GM20000 (cell line): ENCODE measurements around the gene RANBP9.

Experiments
- DNase-seq: peaks from one replicate; pipeline ENCODE4 v3.0.0; 2012; ENCODE audit warnings: low spot score
- CTCF ChIP-seq: IDR thresholded peaks from 2 replicates; pipeline ENCODE4 v1.5.1; 2012; ENCODE audit warnings: mild to moderate bottlenecking, control low read depth; ENCODE audit errors: extremely low read depth, missing control alignments

RANBP9 gene

DNA sequence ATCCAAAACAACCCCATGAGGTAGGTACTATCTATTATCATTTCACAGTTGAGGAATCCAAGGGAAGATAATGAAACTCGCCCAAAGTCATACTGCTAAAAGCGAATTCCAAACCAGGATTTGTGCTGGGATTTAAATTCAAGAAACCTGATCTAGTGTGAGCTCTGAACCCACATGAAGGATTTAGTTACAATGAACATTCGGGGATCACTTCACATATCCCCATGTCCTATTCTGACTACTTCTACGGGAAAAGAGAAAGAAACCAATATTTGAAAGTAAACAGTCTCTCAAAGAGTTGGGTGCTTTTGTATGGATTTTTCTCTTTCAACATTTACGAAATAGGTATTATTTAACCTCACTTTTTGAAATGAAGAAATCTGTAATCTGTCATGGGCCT lies 12.9 kb downstream of the RANBP9 start:
- DNase-seq: no peak
- no peak for TF ChIP-seq CTCF

DNA sequence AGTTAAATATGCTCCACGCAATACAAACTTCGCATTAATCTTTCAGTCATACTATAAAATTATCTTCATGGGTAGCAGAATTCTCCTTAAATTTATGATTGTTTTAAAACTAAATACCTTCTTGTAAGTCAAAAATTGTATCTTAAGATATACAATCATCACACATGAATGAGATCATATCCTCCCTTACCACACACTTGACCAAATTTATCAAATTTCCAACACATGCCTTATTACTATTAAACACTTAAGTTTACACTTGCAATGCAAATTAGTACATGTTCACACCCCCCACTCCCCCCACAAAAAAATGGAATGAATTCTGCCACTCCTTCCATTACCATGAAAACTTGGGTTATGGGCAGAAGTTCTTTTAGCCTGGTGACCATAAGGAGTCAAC lies 13.8 kb downstream of the RANBP9 start:
- no peak for TF ChIP-seq CTCF
- DNase-seq: no peak

GRCh38 chr6:13696226-13696625 lies 15.4 kb downstream of the RANBP9 start:
- no peak for DNase-seq
- TF ChIP-seq CTCF: no peak

- TF ChIP-seq CTCF: no peak
- DNase-seq: no peak
Observed at GRCh38 chr6:13695252-13695651, 16.4 kb downstream of the RANBP9 start.

DNA sequence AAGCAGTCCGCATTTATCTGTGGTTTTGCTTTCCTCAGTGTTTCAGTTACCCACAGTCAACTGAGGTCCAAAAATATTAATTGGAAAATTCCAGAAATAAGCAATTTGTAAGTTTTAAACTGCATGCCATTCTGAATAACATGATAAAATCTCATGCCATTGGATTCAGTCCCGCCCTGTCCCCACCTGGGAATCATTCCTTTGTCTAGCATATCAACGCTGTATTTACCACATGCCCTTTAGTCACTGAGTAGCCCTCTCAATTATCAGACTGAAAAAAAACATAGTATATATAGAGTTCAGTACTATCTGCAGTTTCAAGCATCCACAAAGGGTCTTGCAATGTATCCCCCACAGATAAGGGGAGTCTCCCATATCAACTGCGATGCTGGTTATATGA lies 17.1 kb downstream of the RANBP9 start:
- no peak for TF ChIP-seq CTCF
- no peak for DNase-seq

- DNase-seq: no peak
- no peak for TF ChIP-seq CTCF
Observed at GRCh38 chr6:13689511-13690256, 22.0 kb downstream of the RANBP9 start.

DNA sequence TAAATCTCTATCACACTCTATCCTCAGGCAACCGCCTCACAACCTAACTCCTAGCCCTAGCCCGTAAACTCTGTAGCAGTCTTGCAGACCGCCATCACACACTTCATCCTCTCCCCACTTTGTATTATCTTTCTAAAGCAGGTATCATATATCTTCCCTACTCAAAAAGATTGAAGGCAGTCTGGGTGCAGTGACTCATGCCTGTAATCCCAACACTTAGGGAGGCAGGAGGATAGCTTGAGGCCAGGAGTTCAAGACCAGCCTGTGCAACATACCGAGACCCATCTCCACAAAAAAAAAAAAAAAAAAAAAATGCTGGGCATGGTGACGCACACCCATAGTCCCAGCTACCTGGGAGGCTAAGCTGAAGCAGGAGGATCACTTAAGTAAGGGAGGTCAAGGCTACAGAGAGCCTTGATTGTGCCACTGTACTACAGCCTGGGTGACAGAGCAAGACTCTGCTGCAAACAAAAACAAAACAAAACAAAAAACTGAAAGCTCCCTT lies 22.9 kb downstream of the RANBP9 start:
- DNase-seq: no peak
- no peak for TF ChIP-seq CTCF
